Measurements from ENCODE around the gene NLRP13.

GRCh38 chr19:55947532-55947931 is 15.4 kb upstream of the NLRP13 start, which contains the start of gene NLRP8:
- TF ChIP-seq, protein P1, sequence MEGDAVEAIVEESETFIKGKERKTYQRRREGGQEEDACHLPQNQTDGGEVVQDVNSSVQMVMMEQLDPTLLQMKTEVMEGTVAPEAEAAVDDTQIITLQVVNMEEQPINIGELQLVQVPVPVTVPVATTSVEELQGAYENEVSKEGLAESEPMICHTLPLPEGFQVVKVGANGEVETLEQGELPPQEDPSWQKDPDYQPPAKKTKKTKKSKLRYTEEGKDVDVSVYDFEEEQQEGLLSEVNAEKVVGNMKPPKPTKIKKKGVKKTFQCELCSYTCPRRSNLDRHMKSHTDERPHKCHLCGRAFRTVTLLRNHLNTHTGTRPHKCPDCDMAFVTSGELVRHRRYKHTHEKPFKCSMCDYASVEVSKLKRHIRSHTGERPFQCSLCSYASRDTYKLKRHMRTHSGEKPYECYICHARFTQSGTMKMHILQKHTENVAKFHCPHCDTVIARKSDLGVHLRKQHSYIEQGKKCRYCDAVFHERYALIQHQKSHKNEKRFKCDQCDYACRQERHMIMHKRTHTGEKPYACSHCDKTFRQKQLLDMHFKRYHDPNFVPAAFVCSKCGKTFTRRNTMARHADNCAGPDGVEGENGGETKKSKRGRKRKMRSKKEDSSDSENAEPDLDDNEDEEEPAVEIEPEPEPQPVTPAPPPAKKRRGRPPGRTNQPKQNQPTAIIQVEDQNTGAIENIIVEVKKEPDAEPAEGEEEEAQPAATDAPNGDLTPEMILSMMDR (IDR thresholded peaks at IDR 0.05), result no peak
- no peak for TF ChIP-seq POLR2A (IDR thresholded peaks at IDR 0.05)
- TF ChIP-seq EP300 (IDR thresholded peaks at IDR 0.05), result no peak
